Fibroblast of lung (primary cell): Measurements from ENCODE around the gene FAR1.

Source experiments
- CTCF ChIP-seq, 2 donors: IDR thresholded peaks in 1 of 2; conservative IDR thresholded peaks in 1 of 2; 1 replicate in 1 of 2; 2 replicates in 1 of 2; pipeline ENCODE4 v1.5.1; 2011 to 2012; ENCODE audit warnings: low read length in 2 of 2, control low read depth in 1 of 2, inconsistent platforms in 1 of 2, low read depth in 1 of 2, mild to moderate bottlenecking in 1 of 2
- EZH2 ChIP-seq: IDR thresholded peaks from 2 replicates; pipeline ENCODE4 v1.5.1; 2012; ENCODE audit warnings: low read length, control low read depth, mild to moderate bottlenecking; ENCODE audit errors: missing control alignments

- TF ChIP-seq CTCF (conservative IDR thresholded peaks at IDR 0.05 in 1 of 2, IDR thresholded peaks at IDR 0.05 in 1 of 2; ENCODE audit: low read depth in 1 of 2, low read length in 2 of 2) = no peak
- no peak for TF ChIP-seq EZH2
These were observed 11.3 kb downstream of the FAR1 start for GRCh38 chr11:13679768-13680167.
